GM23338 (cell line): ENCODE results near the gene PALLD. TPM values are rescaled to one million over a fixed set of nuclear protein-coding genes. Genes with fewer than 3 reads are reported as not detected.

Experiments
- ATAC-seq: fragments of 200-7000 bp; cut with Tn5 transposase; 3 replicates; pipeline ENCODE4 v1.9.1; 2020
- DNase-seq: peaks from one replicate; pipeline ENCODE4 v3.0.0-alpha.2; 2015; ENCODE audit warnings: low spot score
- H2AFZ ChIP-seq: fragments of 200-600 bp; sonication (generic); 2 replicates; pipeline ENCODE4 v1.8.0; 2016; ENCODE audit warnings: antibody characterized with exemption, mild to moderate bottlenecking, moderate library complexity
- H3F3A ChIP-seq: fragments of 200-600 bp; sonication (generic); replicated peaks from 2 replicates; pipeline ENCODE4 v1.8.0; 2017; ENCODE audit warnings: antibody characterized with exemption, mixed run types, low read depth
- H3K27ac ChIP-seq: fragments of 200-600 bp; sonication (generic); 2 replicates; pipeline ENCODE4 v1.6.1; 2016; ENCODE audit warnings: low read depth
- H3K27me3 ChIP-seq: fragments of 200-600 bp; sonication (generic); 2 replicates; pipeline ENCODE4 v1.8.0; 2016; ENCODE audit warnings: mild to moderate bottlenecking, mixed run types, moderate library complexity; ENCODE audit not compliant: insufficient read depth
- H3K36me3 ChIP-seq: fragments of 200-600 bp; sonication (generic); 2 replicates; pipeline ENCODE4 v1.8.0; 2016; ENCODE audit warnings: mild to moderate bottlenecking; ENCODE audit not compliant: insufficient read depth
- H3K4me1 ChIP-seq: fragments of 200-600 bp; sonication (generic); 2 replicates; pipeline ENCODE4 v1.8.0; 2016; ENCODE audit warnings: mild to moderate bottlenecking, moderate library complexity; ENCODE audit not compliant: insufficient read depth
- H3K4me2 ChIP-seq: fragments of 200-600 bp; sonication (generic); 2 replicates; pipeline ENCODE4 v1.7.1; 2017; ENCODE audit warnings: mixed run types
- H3K4me3 ChIP-seq: fragments of 200-600 bp; sonication (generic); 2 replicates; pipeline ENCODE4 v1.6.1; 2016; ENCODE audit warnings: mixed run types
- H3K79me2 ChIP-seq: fragments of 200-600 bp; sonication (generic); replicated peaks from 2 replicates; pipeline ENCODE4 v1.8.0; 2017; ENCODE audit warnings: mild to moderate bottlenecking; ENCODE audit not compliant: insufficient read depth
- H3K9me2 ChIP-seq: fragments of 200-600 bp; sonication (generic); 2 replicates; pipeline ENCODE4 v1.8.0; 2017; ENCODE audit not compliant: insufficient read depth
- H4K20me1 ChIP-seq: fragments of 200-600 bp; sonication (generic); replicated peaks from 2 replicates; pipeline ENCODE4 v1.8.0; 2017; ENCODE audit warnings: mild to moderate bottlenecking; ENCODE audit not compliant: insufficient read depth
- H3K27ac Mint-ChIP-seq: 2 replicates; pipeline ENCODE4 v1.8.0; 2020; ENCODE audit warnings: inconsistent platforms, mild to moderate bottlenecking, moderate library complexity, mixed read lengths
- H3K27me3 Mint-ChIP-seq: 3 replicates; pipeline ENCODE4 v1.8.0; 2022; ENCODE audit warnings: low read depth, mild to moderate bottlenecking, moderate library complexity, mixed read lengths, inconsistent platforms; ENCODE audit not compliant: insufficient read depth, poor library complexity
- H3K36me3 Mint-ChIP-seq: 3 replicates; pipeline ENCODE4 v1.8.0; 2021; ENCODE audit warnings: low read depth, mild to moderate bottlenecking, inconsistent platforms, moderate library complexity, mixed read lengths
- H3K4me1 Mint-ChIP-seq: 3 replicates; pipeline ENCODE4 v1.8.0; 2020; ENCODE audit warnings: mild to moderate bottlenecking, inconsistent platforms, mixed read lengths
- H3K4me3 Mint-ChIP-seq: 3 replicates; pipeline ENCODE4 v1.8.0; 2021; ENCODE audit warnings: moderate library complexity, mild to moderate bottlenecking, inconsistent platforms, mixed read lengths
- H3K9me3 Mint-ChIP-seq: 3 replicates; pipeline ENCODE4 v1.8.0; 2020; ENCODE audit warnings: moderate library complexity, mild to moderate bottlenecking, inconsistent platforms, mixed read lengths
- EZH2phosphoT487 ChIP-seq: fragments of 200-600 bp; sonication (generic); IDR thresholded peaks from one replicate; pipeline ENCODE4 v1.8.1; 2018; ENCODE audit warnings: antibody characterized with exemption; ENCODE audit not compliant: unreplicated experiment
- STAT1 ChIP-seq: IDR thresholded peaks from one replicate; pipeline ENCODE4 v1.6.1; 2016; ENCODE audit warnings: antibody characterized with exemption; ENCODE audit not compliant: unreplicated experiment
- ZNF114 ChIP-seq: fragments of 250-450 bp; sonication (Bioruptor Pico); IDR thresholded peaks from 2 replicates; pipeline ENCODE4 v1.5.0; 2020; ENCODE audit warnings: mild to moderate bottlenecking, moderate library complexity
- ZNF331 ChIP-seq: fragments of 250-450 bp; sonication (Bioruptor Pico); IDR thresholded peaks from 2 replicates; pipeline ENCODE4 v1.5.0; 2020; ENCODE audit warnings: low read depth, mild to moderate bottlenecking, moderate library complexity
- polyA plus RNA-seq: library from polyadenylated mRNA; unstranded; fragments of >200 nt; fragmentation: Nextera tagmentation; extraction: Ambion mirVana; gene quantifications from 2 replicates; pipeline ENCODE4 v1.2.1, GENCODE V29; 2016
- total RNA-seq: library from RNA; depleted of rRNA; stranded (reverse); fragments of >200 nt; shearing (Covaris generic); gene quantifications from 2 replicates; pipeline ENCODE4 v1.2.3, GENCODE V29; 2014
- TF ChIP-seq, protein P1 (sequence below), 2 experiments: fragments of 200-600 bp in 1 of 2; sonication (generic) in 1 of 2; conservative IDR thresholded peaks; 2 replicates each; pipeline versions ENCODE4 v1.5.1 to v1.6.1; 2016 to 2017; ENCODE audit warnings: antibody characterized with exemption in 2 of 2, low read depth in 2 of 2, mild to moderate bottlenecking in 2 of 2, moderate library complexity in 1 of 2
- TF ChIP-seq, protein P2 (sequence below): IDR thresholded peaks from one replicate; pipeline ENCODE4 v1.6.1; 2018; ENCODE audit warnings: antibody characterized with exemption; ENCODE audit not compliant: unreplicated experiment
- TF ChIP-seq, protein P3 (sequence below): IDR thresholded peaks from 2 replicates; pipeline ENCODE4 v1.6.1; 2016; ENCODE audit warnings: antibody characterized with exemption
- TF ChIP-seq, protein P4 (sequence below): fragments of 250-450 bp; sonication (Bioruptor Pico); IDR thresholded peaks from 2 replicates; pipeline ENCODE4 v1.5.0; 2020; ENCODE audit warnings: mild to moderate bottlenecking, moderate library complexity

PALLD gene
- total and polyA plus RNA-seq, 2 experiments from 2014 or later: 13.1 to 30.2 TPM

DNA sequence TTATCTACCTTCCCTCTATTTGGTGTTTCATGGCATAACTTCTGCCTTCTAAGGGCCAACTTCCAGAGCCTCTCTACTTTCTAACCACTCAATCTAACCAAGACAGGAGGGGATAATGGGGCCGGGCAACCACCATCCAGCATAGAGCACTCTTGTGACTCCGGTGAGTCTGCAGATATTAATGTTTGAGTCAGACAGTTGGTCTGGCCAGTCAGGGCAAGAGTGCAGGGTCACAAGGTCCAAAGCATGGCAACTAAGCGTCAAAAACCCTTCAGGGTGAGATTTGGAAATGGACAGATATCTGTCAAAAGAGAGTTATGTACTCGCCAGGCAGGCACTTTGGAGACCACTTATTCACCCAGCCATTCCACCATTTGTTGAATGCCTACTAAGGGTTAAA, 105.0 kb downstream of the PALLD start:
- TF ChIP-seq ZNF331 (no peak), ZNF114 (CRISPR knock-in tag) (no peak), STAT1 (no peak), EZH2phosphoT487 (no peak)
- TF ChIP-seq, protein P1, sequence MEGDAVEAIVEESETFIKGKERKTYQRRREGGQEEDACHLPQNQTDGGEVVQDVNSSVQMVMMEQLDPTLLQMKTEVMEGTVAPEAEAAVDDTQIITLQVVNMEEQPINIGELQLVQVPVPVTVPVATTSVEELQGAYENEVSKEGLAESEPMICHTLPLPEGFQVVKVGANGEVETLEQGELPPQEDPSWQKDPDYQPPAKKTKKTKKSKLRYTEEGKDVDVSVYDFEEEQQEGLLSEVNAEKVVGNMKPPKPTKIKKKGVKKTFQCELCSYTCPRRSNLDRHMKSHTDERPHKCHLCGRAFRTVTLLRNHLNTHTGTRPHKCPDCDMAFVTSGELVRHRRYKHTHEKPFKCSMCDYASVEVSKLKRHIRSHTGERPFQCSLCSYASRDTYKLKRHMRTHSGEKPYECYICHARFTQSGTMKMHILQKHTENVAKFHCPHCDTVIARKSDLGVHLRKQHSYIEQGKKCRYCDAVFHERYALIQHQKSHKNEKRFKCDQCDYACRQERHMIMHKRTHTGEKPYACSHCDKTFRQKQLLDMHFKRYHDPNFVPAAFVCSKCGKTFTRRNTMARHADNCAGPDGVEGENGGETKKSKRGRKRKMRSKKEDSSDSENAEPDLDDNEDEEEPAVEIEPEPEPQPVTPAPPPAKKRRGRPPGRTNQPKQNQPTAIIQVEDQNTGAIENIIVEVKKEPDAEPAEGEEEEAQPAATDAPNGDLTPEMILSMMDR (conservative IDR thresholded peaks at IDR 0.05; ENCODE audit: low read depth in 2 of 2): no peak
- TF ChIP-seq, protein P2, sequence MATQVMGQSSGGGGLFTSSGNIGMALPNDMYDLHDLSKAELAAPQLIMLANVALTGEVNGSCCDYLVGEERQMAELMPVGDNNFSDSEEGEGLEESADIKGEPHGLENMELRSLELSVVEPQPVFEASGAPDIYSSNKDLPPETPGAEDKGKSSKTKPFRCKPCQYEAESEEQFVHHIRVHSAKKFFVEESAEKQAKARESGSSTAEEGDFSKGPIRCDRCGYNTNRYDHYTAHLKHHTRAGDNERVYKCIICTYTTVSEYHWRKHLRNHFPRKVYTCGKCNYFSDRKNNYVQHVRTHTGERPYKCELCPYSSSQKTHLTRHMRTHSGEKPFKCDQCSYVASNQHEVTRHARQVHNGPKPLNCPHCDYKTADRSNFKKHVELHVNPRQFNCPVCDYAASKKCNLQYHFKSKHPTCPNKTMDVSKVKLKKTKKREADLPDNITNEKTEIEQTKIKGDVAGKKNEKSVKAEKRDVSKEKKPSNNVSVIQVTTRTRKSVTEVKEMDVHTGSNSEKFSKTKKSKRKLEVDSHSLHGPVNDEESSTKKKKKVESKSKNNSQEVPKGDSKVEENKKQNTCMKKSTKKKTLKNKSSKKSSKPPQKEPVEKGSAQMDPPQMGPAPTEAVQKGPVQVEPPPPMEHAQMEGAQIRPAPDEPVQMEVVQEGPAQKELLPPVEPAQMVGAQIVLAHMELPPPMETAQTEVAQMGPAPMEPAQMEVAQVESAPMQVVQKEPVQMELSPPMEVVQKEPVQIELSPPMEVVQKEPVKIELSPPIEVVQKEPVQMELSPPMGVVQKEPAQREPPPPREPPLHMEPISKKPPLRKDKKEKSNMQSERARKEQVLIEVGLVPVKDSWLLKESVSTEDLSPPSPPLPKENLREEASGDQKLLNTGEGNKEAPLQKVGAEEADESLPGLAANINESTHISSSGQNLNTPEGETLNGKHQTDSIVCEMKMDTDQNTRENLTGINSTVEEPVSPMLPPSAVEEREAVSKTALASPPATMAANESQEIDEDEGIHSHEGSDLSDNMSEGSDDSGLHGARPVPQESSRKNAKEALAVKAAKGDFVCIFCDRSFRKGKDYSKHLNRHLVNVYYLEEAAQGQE: no peak
- TF ChIP-seq, protein P3, sequence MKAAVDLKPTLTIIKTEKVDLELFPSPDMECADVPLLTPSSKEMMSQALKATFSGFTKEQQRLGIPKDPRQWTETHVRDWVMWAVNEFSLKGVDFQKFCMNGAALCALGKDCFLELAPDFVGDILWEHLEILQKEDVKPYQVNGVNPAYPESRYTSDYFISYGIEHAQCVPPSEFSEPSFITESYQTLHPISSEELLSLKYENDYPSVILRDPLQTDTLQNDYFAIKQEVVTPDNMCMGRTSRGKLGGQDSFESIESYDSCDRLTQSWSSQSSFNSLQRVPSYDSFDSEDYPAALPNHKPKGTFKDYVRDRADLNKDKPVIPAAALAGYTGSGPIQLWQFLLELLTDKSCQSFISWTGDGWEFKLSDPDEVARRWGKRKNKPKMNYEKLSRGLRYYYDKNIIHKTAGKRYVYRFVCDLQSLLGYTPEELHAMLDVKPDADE: no peak
- Mint-ChIP-seq H3K27ac (no peak overlapping the region), H3K9me3 (no peaks in the 10 kb centered on the region), H3K4me3 (no peak overlapping the region), H3K36me3 (no peaks in the 10 kb centered on the region), H3K4me1 (peaks cover 18% of the 10 kb centered on the region), H3K27me3 (no peaks in the 10 kb centered on the region)
- H3K4me3 ChIP-seq: no peak overlapping the region
- peaks cover 2% of the 10 kb centered on the region for H3K4me1 ChIP-seq
- ATAC-seq: no peak
- H3K79me2 ChIP-seq: no peaks in the 10 kb centered on the region
- H3F3A ChIP-seq: no peaks in the 10 kb centered on the region
- no peak overlapping the region for H3K4me2 ChIP-seq
- H2AFZ ChIP-seq: no peak overlapping the region
- DNase-seq: no peak
- H4K20me1 ChIP-seq: no peaks in the 10 kb centered on the region
- H3K36me3 ChIP-seq: no peaks in the 10 kb centered on the region
- no peaks in the 10 kb centered on the region for H3K27me3 ChIP-seq
- no peak overlapping the region for H3K27ac ChIP-seq
- H3K9me2 ChIP-seq: no peaks in the 10 kb centered on the region

DNA sequence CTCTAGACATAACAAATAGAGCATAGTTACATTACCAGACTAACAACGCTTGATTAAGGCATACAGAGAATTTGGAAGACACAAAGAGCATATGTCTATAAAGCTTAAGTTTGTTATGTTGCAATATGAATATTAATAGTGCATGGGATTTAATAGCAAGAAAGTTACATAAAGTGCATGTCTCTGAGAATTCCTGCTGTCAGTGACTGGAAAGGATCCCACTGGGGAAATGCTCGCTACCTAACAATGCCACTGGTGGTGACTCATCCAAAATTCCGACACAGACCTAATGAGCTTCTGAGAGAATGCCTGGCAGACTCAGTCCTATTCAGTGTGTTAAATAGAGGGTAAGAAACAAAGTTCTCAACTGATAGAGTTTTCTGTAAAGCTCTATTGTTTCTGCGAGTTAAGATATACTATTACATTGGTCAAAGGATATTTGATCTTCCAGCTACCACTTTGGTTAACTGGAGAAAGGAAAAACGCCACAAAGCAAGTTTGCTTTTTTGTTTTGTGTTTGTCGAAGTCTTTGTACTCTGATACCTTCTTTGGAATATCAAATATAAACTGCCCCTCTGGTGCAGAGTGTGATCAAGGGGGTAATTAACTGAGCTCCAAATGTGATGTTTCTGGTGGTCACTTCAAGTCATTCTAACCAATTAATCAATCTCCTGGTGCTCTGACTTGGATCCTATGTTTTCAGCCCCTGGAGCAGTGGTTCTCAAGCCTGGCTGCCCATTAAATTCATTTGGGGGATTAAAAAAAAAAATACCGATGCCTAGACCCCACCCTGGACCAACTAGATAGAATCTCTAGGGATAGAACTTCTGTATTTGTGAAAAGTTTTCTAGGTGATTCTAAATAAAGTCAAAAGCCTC, 107.9 kb downstream of the PALLD start:
- ATAC-seq: peak; percentile 78
- no peak overlapping the region for H3K4me3 ChIP-seq
- H3K9me3 Mint-ChIP-seq: no peaks in the 10 kb centered on the region
- peaks cover 41% of the 10 kb centered on the region for H3K4me1 Mint-ChIP-seq
- no peak overlapping the region for H3K4me2 ChIP-seq
- H4K20me1 ChIP-seq: no peaks in the 10 kb centered on the region
- H3K4me3 Mint-ChIP-seq: no peak overlapping the region
- H3K9me2 ChIP-seq: peaks cover 7% of the 10 kb centered on the region
- peak overlapping the region; percentile 5 for H2AFZ ChIP-seq
- no peaks in the 10 kb centered on the region for H3K27me3 Mint-ChIP-seq
- H3K4me1 ChIP-seq: peaks cover 23% of the 10 kb centered on the region
- peak; percentile 33 for DNase-seq
- H3K27ac Mint-ChIP-seq: no peak overlapping the region; the same call in 1 of the 2 replicates
- H3K27ac ChIP-seq: no peak overlapping the region
- no peaks in the 10 kb centered on the region for H3F3A ChIP-seq
- no peaks in the 10 kb centered on the region for H3K36me3 ChIP-seq
- H3K27me3 ChIP-seq: no peaks in the 10 kb centered on the region
- no peaks in the 10 kb centered on the region for H3K79me2 ChIP-seq
- no peaks in the 10 kb centered on the region for H3K36me3 Mint-ChIP-seq
- TF ChIP-seq, protein P4, sequence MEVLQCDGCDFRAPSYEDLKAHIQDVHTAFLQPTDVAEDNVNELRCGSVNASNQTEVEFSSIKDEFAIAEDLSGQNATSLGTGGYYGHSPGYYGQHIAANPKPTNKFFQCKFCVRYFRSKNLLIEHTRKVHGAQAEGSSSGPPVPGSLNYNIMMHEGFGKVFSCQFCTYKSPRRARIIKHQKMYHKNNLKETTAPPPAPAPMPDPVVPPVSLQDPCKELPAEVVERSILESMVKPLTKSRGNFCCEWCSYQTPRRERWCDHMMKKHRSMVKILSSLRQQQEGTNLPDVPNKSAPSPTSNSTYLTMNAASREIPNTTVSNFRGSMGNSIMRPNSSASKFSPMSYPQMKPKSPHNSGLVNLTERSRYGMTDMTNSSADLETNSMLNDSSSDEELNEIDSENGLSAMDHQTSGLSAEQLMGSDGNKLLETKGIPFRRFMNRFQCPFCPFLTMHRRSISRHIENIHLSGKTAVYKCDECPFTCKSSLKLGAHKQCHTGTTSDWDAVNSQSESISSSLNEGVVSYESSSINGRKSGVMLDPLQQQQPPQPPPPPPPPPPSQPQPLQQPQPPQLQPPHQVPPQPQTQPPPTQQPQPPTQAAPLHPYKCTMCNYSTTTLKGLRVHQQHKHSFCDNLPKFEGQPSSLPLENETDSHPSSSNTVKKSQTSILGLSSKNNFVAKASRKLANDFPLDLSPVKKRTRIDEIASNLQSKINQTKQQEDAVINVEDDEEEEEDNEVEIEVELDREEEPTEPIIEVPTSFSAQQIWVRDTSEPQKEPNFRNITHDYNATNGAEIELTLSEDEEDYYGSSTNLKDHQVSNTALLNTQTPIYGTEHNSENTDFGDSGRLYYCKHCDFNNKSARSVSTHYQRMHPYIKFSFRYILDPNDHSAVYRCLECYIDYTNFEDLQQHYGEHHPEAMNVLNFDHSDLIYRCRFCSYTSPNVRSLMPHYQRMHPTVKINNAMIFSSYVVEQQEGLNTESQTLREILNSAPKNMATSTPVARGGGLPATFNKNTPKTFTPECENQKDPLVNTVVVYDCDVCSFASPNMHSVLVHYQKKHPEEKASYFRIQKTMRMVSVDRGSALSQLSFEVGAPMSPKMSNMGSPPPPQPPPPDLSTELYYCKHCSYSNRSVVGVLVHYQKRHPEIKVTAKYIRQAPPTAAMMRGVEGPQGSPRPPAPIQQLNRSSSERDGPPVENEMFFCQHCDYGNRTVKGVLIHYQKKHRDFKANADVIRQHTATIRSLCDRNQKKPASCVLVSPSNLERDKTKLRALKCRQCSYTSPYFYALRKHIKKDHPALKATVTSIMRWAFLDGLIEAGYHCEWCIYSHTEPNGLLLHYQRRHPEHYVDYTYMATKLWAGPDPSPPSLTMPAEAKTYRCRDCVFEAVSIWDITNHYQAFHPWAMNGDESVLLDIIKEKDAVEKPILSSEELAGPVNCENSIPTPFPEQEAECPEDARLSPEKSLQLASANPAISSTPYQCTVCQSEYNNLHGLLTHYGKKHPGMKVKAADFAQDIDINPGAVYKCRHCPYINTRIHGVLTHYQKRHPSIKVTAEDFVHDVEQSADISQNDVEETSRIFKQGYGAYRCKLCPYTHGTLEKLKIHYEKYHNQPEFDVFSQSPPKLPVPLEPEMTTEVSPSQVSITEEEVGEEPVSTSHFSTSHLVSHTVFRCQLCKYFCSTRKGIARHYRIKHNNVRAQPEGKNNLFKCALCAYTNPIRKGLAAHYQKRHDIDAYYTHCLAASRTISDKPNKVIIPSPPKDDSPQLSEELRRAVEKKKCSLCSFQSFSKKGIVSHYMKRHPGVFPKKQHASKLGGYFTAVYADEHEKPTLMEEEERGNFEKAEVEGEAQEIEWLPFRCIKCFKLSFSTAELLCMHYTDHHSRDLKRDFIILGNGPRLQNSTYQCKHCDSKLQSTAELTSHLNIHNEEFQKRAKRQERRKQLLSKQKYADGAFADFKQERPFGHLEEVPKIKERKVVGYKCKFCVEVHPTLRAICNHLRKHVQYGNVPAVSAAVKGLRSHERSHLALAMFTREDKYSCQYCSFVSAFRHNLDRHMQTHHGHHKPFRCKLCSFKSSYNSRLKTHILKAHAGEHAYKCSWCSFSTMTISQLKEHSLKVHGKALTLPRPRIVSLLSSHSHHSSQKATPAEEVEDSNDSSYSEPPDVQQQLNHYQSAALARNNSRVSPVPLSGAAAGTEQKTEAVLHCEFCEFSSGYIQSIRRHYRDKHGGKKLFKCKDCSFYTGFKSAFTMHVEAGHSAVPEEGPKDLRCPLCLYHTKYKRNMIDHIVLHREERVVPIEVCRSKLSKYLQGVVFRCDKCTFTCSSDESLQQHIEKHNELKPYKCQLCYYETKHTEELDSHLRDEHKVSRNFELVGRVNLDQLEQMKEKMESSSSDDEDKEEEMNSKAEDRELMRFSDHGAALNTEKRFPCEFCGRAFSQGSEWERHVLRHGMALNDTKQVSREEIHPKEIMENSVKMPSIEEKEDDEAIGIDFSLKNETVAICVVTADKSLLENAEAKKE (CRISPR knock-in tag): no peak
